GM18507 (cell line): ENCODE measurements around the gene UHRF2.
"Not testable (repeated sequence)": the region's sequence is repeated elsewhere in the genome, so short reads cannot be mapped to it uniquely, and the experiment has no call there.

ENCODE experiments used
- DNase-seq: peaks from one replicate; pipeline ENCODE4 v3.0.0; 2011; ENCODE audit warnings: low read depth; ENCODE audit not compliant: insufficient read length; ENCODE audit errors: extremely low spot score
- FAIRE-seq: peaks from 2 replicates; lab custom pipeline; 2011; peaks lifted over from hg19 to GRCh38; lab: Jason Lieb, UNC

Gene UHRF2

GRCh38 chr9:6467006-6467625 lies 54.1 kb downstream of the UHRF2 start:
- DNase-seq (no peak), FAIRE-seq (no peak)

- FAIRE-seq, result no peak
- no peak for DNase-seq
Observed at GRCh38 chr9:6471231-6471850, 58.3 kb downstream of the UHRF2 start.

GRCh38 chr9:6473151-6473550 lies 60.2 kb downstream of the UHRF2 start:
- FAIRE-seq (peak; percentile 56), DNase-seq (no peak)

GRCh38 chr9:6479959-6480358 lies 67.0 kb downstream of the UHRF2 start:
- FAIRE-seq, result no peak
- DNase-seq, result no peak

- FAIRE-seq (no peak), DNase-seq (no peak)
Observed at GRCh38 chr9:6484210-6484609, 71.2 kb downstream of the UHRF2 start.

- DNase-seq (no peak), FAIRE-seq (no peak)
Observed at GRCh38 chr9:6488395-6488794, 75.4 kb downstream of the UHRF2 start.

- DNase-seq, result no peak
- FAIRE-seq, result no peak
Observed at GRCh38 chr9:6489099-6489498, 76.1 kb downstream of the UHRF2 start.

- DNase-seq (no peak), FAIRE-seq (no peak)
Observed at GRCh38 chr9:6490863-6491262, 77.9 kb downstream of the UHRF2 start.

- FAIRE-seq (peak; percentile 12), DNase-seq (no peak)
Observed at GRCh38 chr9:6495466-6495865, 82.5 kb downstream of the UHRF2 start.

GRCh38 chr9:6498982-6499381 lies 86.0 kb downstream of the UHRF2 start:
- no peak for FAIRE-seq

GRCh38 chr9:6501526-6502210 lies 88.7 kb downstream of the UHRF2 start:
- no peak for DNase-seq
- FAIRE-seq, result no peak

More at GRCh38 chr9:6498982-6499381, 86.0 kb downstream of the UHRF2 start:
- no peak for DNase-seq

GRCh38 chr9:6502399-6502798 lies 89.4 kb downstream of the UHRF2 start:
- DNase-seq, result no peak
- no peak for FAIRE-seq

GRCh38 chr9:6506571-6506970 lies 93.6 kb downstream of the UHRF2 start:
- no peak for DNase-seq
- no peak for FAIRE-seq

- no peak for FAIRE-seq
Observed at GRCh38 chr9:6512085-6512657, 99.2 kb downstream of the UHRF2 start.

GRCh38 chr9:6522263-6522662 lies 109.3 kb downstream of the UHRF2 start:
- no peak for FAIRE-seq
- DNase-seq, result no peak

More at GRCh38 chr9:6512085-6512657, 99.2 kb downstream of the UHRF2 start:
- no peak for DNase-seq

GRCh38 chr9:6525326-6526045 lies 112.5 kb downstream of the UHRF2 start:
- FAIRE-seq, result no peak

GRCh38 chr9:6535594-6535993 lies 122.6 kb downstream of the UHRF2 start:
- no peak for FAIRE-seq
- DNase-seq, result no peak

More at GRCh38 chr9:6525326-6526045, 112.5 kb downstream of the UHRF2 start:
- no peak for DNase-seq

GRCh38 chr9:6538666-6539071 lies 125.7 kb downstream of the UHRF2 start:
- FAIRE-seq, result no peak
- no peak for DNase-seq

GRCh38 chr9:6542617-6543016 lies 129.6 kb downstream of the UHRF2 start:
- not testable (repeated sequence) for FAIRE-seq, DNase-seq

GRCh38 chr9:6543204-6543603 lies 130.2 kb downstream of the UHRF2 start:
- no peak for FAIRE-seq

More at GRCh38 chr9:6543204-6543603, 130.2 kb downstream of the UHRF2 start:
- DNase-seq, result no peak
